Measurements from ENCODE around the gene ZNF396.

The ZNF396 gene

DNA sequence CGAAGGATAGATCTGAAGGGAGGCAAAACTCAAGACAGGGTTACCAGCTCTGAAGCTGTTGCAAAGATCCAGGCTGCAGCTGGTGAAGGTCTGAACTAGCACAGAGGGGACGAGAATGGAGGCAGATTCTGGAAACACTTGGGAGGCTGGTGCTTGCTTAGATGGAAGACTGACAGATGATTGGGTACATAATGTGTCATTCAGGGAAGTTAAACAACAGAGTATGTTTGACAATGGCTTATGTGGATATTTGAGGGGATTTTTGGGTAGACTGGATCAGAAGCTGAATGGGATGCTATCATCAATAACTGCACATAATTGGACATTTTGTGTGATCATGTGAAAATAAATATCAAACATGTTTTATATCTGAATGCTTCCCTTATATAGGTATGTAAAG is 2.3 kb upstream of the ZNF396 start:
- no peak for DNase-seq

GRCh38 chr18:35378574-35378896 is 1.4 kb upstream of the ZNF396 start:
- no peak for DNase-seq

GRCh38 chr18:35377875-35378573 is 887 bp upstream of the ZNF396 start:
- DNase-seq = no peak

DNA sequence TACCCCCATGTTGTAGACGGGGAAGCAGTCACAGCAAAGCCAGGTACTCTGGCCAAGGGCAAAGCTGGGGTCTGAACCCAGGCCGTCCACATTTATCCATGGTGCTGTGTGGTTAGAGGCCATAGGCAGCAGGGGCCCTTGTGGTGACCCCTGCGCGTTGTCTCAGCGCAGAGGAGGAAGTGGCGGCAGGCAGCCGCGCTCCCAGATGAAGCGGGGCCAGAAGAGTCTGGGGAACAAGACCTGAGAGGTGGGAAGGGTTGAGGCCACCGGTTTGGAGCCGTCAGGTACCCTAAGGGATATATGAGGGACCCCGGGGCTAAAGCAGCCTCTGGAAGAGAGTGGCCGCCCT is 770 bp downstream of the ZNF396 start:
- peak; percentile 6 for DNase-seq

- DNase-seq = no peak
Observed at GRCh38 chr18:35374708-35375107, 2.4 kb downstream of the ZNF396 start.

DNA sequence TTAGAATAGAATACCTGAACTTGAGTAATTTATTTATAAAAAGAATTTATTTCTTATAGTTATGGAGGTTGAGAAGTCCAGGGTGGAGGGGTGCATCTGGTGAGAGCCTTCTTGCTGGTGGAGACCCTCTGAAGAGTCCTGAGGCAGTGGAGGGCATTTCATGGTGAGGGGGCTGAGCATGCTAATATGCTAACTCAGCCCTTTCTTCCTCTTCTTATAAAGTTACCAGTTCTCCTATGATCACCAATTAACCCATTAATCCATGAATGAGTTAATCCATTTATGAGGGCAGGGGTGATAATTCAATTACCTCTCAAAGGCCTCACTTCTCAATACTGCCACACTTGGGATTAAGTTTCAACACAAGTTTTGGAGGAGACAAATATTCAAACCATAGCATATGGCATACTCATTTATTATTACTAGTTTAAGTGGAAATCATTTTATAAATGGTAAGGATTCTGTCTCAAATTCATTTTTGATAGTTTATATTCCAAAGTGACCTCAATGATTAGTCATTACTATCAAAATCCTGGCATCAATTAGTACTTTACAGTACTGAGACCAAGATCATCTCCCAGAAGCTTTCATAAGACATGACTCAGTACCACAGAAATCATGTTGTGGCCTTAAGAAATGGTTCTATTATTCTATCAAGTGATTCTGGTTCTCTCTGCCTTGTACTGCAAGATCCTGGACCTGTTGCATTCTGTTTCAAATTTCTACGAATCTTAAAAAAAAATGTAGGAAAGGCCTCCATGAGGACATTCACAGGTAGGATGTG is 5.5 kb downstream of the ZNF396 start:
- DNase-seq = no peak

DNA sequence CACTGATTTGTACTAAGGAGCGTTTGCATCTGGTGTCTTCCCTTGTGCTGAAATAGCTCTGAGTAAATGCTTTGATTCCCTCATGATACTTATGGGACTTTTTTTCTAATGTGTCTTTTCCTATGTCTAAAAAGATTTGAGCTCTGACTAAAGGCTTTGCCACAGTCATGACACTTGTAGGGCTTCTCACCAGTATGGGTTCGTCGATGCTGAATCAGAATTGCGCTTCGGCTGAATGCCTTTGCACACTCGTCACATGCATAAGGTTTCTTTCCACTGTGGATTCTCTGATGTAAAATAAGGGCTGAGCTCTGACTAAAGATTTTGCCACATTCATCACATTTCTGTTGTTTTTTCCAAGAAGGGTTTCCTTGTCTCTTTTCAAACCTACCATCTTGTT is 8.0 kb downstream of the ZNF396 start:
- DNase-seq = no peak

DNA sequence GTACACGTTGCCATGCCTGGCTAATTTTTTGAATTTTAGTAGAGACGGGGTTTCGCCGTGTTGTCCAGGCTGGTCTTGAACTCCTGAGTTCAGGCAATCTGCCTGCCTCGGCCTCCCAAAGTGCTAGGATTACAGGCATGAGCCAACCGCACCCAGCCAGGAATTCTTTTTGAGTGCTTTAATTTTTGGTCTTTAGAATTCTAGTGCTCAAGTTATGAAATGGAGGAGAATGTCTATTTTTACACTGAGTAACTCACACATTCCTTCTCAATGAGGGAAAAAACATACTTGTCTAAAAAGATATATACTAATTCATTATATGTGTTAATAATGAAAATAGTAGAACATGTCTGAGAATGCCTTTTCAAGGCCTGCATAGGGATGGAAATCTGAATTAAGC is 8.5 kb downstream of the ZNF396 start:
- DNase-seq = no peak

DNA sequence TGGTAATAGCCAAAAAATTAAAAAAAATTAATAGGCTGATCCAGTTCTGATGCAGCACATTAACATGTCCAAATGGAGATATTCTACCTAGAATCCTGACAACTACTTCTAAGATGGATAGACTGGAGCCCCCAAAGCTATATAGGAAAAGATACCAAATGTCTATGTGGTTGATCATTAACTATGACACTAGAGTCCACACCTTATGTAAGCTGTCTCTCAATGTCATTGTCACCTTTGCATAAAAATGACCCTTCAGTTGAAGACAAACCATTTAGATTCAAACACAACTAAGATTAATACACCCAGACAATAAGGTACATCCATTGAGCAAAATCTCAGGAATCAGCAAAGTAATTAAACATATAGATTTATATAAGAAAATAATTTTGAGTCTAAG is 14.6 kb downstream of the ZNF396 start:
- DNase-seq = no peak

DNA sequence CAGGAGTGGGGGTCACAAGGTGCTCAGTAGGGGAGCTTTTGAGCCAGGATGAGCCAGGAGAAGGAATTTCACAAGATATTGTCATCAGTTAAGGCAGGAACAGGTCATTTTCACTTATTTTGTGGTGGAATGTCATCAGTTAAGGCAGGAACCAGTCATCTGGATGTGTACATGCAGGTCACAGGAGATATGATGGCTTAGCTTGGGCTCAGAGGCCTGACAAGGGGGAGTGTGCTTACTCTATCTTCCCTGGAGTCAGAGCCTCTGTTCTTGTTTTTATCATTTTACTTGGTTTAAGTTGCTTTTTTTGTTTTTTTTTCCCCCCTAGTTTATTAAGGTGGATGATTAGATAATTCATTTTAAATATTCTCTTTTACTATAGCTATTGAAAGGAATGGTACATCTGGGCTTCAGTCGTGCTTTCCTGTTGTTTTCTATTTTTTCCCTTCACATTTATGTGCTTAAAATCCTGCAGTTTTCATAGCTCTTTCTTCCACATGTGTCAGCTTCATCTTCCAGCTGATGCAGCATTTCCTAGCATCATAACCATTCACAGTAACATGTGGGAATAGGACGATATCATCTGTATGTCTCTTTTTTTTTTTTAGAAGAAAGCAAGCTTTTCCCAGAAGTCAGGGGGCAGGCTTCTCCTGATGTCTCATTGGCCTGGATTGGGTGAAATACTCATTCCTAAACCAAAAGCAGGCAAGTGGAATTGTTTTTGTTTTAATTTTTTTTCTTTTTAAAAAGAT is 15.4 kb downstream of the ZNF396 start:
- no peak for DNase-seq

GRCh38 chr18:35355140-35355618 is 22.0 kb downstream of the ZNF396 start:
- peak; percentile 68 for DNase-seq

GRCh38 chr18:35352778-35353177 is 24.4 kb downstream of the ZNF396 start:
- no peak for DNase-seq

- no peak for DNase-seq
Observed at GRCh38 chr18:35352283-35352682, 24.9 kb downstream of the ZNF396 start.

GRCh38 chr18:35348001-35348400 is 29.1 kb downstream of the ZNF396 start:
- no peak for DNase-seq

DNA sequence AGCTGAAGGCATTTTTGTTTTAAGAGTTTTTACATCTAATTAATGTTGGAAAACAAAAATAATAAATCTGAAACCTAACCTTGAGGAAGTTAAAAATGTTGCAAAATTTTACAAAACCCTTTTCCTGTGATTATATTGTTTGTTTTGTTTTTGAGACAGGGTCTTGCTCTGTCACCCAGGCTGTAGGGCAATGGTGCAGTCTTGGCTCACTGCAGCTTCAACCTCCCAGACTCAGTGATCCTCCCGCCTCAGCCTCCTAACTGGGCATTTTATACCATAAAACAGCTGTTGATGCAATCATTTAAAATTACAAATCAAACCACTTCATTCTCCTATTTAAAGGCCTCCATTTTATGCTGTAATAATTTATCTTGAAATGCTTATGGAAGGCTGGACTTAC is 31.2 kb downstream of the ZNF396 start:
- no peak for DNase-seq

- no peak for DNase-seq
Observed at GRCh38 chr18:35345460-35345921, 31.6 kb downstream of the ZNF396 start.

DNA sequence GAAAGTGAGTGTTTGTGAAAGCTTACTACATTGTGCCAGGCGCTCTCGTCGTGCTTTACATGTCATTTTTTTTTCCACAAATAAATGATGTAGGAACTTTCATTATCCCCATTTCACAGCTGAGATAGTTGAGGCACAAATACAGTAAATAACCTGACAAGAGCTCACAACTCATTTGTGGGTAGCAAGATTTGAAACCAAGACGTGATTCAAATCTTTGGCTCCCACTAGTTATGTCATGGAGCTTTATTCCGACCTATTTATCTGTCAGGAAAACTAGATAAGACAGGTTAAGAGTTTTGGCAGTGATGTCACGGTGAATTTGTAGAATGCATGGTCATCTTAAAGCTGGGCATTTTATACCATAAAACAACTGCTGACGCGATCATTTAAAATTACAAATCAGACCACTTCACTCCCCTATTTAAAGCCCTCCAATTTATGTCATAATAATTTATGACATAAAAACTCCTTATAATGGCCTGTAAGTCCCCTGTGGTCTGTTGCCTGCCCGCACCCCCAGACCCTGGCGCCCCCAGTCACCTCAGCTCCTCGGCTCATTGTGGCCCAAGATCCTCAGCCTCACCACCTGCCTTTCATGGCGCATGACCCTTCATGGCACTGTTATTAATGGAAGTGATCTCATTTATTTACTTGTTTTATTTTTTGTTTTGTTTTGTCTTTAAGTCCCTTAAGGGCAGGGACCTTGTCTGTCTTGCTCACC is 32.2 kb downstream of the ZNF396 start:
- no peak for DNase-seq

- DNase-seq = peak; percentile 90
Observed at GRCh38 chr18:35343936-35344735, 33.0 kb downstream of the ZNF396 start, which contains the start of gene ZNF24. Gene ZNF24, minus strand, starts transcription at chr18:35344420. Its CDS starts 3,770 bp downstream, at chr18:35340650.

DNA sequence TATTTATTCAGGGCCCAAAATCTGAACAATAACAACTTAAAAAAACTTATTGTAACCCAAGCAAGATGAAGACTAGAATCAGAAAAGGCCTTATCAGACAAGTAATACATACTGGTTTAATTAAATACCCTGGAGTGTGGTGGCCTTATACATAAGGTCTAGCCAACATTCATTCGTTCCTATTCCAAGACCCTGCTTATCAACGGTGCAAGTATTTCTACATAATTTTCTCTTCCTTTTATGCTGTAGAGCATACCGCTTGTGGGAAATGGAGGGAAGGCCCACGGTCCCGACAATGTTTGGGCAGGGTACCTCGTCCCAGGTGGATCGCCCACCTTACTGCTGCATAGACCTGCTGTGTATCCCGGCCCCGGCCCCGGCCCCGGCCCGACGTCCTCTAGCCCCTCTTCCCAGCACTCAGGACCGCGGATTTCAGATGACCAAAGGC is 33.6 kb downstream of the ZNF396 start:
- no peak for DNase-seq

DNA sequence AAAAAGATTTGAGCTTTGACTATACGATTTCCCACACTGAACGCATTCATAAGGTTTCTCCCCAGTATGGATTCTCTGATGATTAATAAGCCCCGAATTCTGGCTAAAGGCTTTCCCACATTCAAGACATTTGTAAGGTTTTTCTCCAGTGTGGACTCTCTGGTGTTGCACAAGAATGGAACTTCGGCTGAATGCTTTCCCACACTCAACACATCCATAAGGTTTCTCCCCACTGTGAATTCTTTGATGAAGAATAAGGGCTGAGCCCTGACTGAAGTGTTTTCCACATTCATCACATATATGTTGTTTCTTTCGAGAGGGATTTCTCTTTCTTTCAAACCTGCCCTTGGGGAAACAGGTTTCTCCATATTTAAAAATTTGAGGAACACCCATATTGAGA is 39.9 kb downstream of the ZNF396 start:
- no peak for DNase-seq

DNA sequence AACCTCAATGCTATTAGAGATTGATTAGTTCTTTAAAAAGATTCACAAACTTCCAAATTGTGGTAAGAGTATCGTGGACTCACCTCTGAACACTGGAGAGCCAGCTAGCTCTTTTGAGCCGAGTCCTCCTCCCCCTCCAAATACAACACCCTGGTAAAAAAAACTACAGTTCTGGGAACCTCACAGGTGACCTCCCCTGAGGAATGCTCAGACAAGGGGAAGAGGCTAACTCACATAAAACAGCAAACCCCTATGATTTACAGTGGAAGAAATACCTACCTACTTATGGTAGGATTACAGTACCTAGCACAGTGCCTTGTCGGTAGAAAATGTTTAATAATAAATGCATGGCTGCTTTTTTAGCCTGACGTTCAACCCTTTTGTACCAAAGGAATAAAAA is 41.3 kb downstream of the ZNF396 start:
- DNase-seq = no peak

DNA sequence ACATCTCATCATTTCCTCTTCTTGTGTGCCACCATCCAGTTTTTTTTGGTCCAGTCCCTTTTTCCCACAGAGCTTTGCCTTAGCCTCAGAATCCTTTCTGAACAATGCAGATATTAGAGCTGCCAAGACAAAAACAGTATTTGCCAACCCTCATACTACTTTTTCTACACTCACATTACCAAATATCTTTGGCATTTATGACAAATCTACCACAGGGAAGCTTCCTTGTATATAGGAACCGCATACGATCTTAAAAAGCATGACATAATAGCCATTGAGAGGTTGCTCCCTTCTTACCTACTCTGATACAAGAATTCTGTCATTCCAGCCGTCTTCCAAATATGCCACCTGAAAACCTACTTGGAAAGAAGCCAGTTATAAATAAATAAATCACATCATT is 42.3 kb downstream of the ZNF396 start:
- DNase-seq = no peak

All from CD4-positive, alpha-beta T cell treated with Interleukin-4 for 4 hours (primary cell).